ENCODE data around the gene SLC34A3.

The SLC34A3 gene

GRCh38 chr9:137275588-137276472 is 45.1 kb downstream of the SLC34A3 start:
- no peak for DNase-seq

GRCh38 chr9:137276473-137277328 is 46.0 kb downstream of the SLC34A3 start:
- peak; percentile 52 for DNase-seq

- peak; percentile 60 for DNase-seq
Observed at GRCh38 chr9:137277329-137278041, 46.8 kb downstream of the SLC34A3 start, which contains the start of gene TOR4A. Gene TOR4A, plus strand, starts transcription at chr9:137277726. Its CDS starts 964 bp downstream, at chr9:137278690.

- no peak for DNase-seq
Observed at GRCh38 chr9:137278061-137278701, 47.5 kb downstream of the SLC34A3 start.

- DNase-seq = no peak
Observed at GRCh38 chr9:137278721-137279711, 48.3 kb downstream of the SLC34A3 start.

GRCh38 chr9:137279741-137280473 is 49.2 kb downstream of the SLC34A3 start:
- DNase-seq = no peak

GRCh38 chr9:137280474-137281344 is 50.0 kb downstream of the SLC34A3 start:
- DNase-seq = no peak

GRCh38 chr9:137281345-137282116 is 50.8 kb downstream of the SLC34A3 start:
- no peak for DNase-seq

All from fibroblast of skin of abdomen (primary cell).